ENCODE results near the gene WNT9B.

GRCh38 chr17:46836500-46836899 is 14.9 kb upstream of the WNT9B start:
- TF ChIP-seq POLR2AphosphoS5 (IDR thresholded peaks at IDR 0.05; ENCODE audit: low read depth, low read length): no peak
- TF ChIP-seq SIN3A (IDR thresholded peaks at IDR 0.05; ENCODE audit: borderline replicate concordance, insufficient read depth, low read length): no peak
- no peak for TF ChIP-seq TAF1 (IDR thresholded peaks at IDR 0.05; ENCODE audit: borderline replicate concordance, insufficient read depth, low read length)
- TF ChIP-seq REST (IDR thresholded peaks at IDR 0.05; ENCODE audit: insufficient read depth in 1 of 2, low read depth in 2 of 2, low read length in 2 of 2): no peak
- no peak for TF ChIP-seq FOXP2 (optimal IDR thresholded peaks at IDR 0.05; ENCODE audit: borderline replicate concordance, extremely low read depth, extremely low read length, insufficient read depth)
